Neural progenitor cell (in vitro differentiated cells): ENCODE results near the gene TTC24. TPM values are rescaled to one million over a fixed set of nuclear protein-coding genes. Genes with fewer than 3 reads are reported as not detected.

Source experiments
- DNase-seq: peaks from one replicate; pipeline ENCODE4 v3.0.0-alpha.2; 2016; ENCODE audit warnings: low spot score
- H2AFZ ChIP-seq: fragments of 200-600 bp; sonication (generic); replicated peaks from 2 replicates; pipeline ENCODE4 v1.6.1; 2016; ENCODE audit warnings: antibody characterized with exemption
- H3F3A ChIP-seq: fragments of 200-600 bp; sonication (generic); 2 replicates; pipeline ENCODE4 v1.6.1; 2016; ENCODE audit warnings: antibody characterized with exemption, low read depth
- H3K27ac ChIP-seq: fragments of 200-600 bp; sonication (generic); 2 replicates; pipeline ENCODE4 v1.5.1; 2016; ENCODE audit warnings: mild to moderate bottlenecking
- H3K27me3 ChIP-seq: fragments of 200-600 bp; sonication (generic); 2 replicates; pipeline ENCODE4 v1.6.1; 2016; ENCODE audit warnings: mild to moderate bottlenecking, moderate library complexity
- H3K36me3 ChIP-seq: fragments of 200-600 bp; sonication (generic); 2 replicates; pipeline ENCODE4 v1.5.1; 2016
- H3K4me1 ChIP-seq: fragments of 200-600 bp; sonication (generic); 2 replicates; pipeline ENCODE4 v1.6.1; 2016; ENCODE audit warnings: mixed run types
- H3K4me2 ChIP-seq: fragments of 200-600 bp; sonication (generic); 2 replicates; pipeline ENCODE4 v1.6.1; 2016
- H3K4me3 ChIP-seq: fragments of 200-600 bp; sonication (generic); 2 replicates; pipeline ENCODE4 v1.5.1; 2016
- H3K79me2 ChIP-seq: fragments of 200-600 bp; sonication (generic); 2 replicates; pipeline ENCODE4 v1.6.1; 2016; ENCODE audit warnings: low read depth
- H3K9ac ChIP-seq: fragments of 200-600 bp; sonication (generic); 2 replicates; pipeline ENCODE4 v1.6.1; 2016
- H3K9me3 ChIP-seq: fragments of 200-600 bp; sonication (generic); 2 replicates; pipeline ENCODE4 v1.5.1; 2016; ENCODE audit warnings: low read depth
- H4K20me1 ChIP-seq: fragments of 200-600 bp; sonication (generic); 2 replicates; pipeline ENCODE4 v1.6.1; 2016; ENCODE audit warnings: low read depth
- H3K27ac Mint-ChIP-seq: 3 replicates; pipeline ENCODE4 v1.8.0; 2021; ENCODE audit warnings: mixed read lengths
- H3K27me3 Mint-ChIP-seq: 2 replicates; pipeline ENCODE4 v1.8.0; 2022; ENCODE audit warnings: low read depth, mild to moderate bottlenecking, inconsistent platforms, moderate library complexity, mixed read lengths; ENCODE audit not compliant: insufficient read depth
- H3K36me3 Mint-ChIP-seq: 3 replicates; pipeline ENCODE4 v1.8.0; 2021; ENCODE audit warnings: mixed read lengths
- H3K4me1 Mint-ChIP-seq: 3 replicates; pipeline ENCODE4 v1.8.0; 2021; ENCODE audit warnings: mixed read lengths
- H3K4me3 Mint-ChIP-seq: 3 replicates; pipeline ENCODE4 v1.8.0; 2021; ENCODE audit warnings: mild to moderate bottlenecking, moderate library complexity, mixed read lengths
- H3K9me3 Mint-ChIP-seq: 3 replicates; pipeline ENCODE4 v1.8.0; 2020; ENCODE audit warnings: mixed read lengths
- CTCF ChIP-seq: fragments of 200-600 bp; sonication (generic); IDR thresholded peaks from 2 replicates; pipeline ENCODE4 v1.5.1; 2017; ENCODE audit warnings: antibody characterized with exemption, mild to moderate bottlenecking
- EZH2 ChIP-seq: fragments of 200-600 bp; sonication (generic); IDR thresholded peaks from 2 replicates; pipeline ENCODE4 v1.6.1; 2017; ENCODE audit warnings: antibody characterized with exemption, mild to moderate bottlenecking, moderate library complexity
- EZH2phosphoT487 ChIP-seq: fragments of 200-600 bp; sonication (generic); IDR thresholded peaks from 2 replicates; pipeline ENCODE4 v1.6.1; 2017; ENCODE audit warnings: antibody characterized with exemption
- total RNA-seq: library from RNA; depleted of rRNA; stranded (reverse); fragments of >200 nt; gene quantifications from 2 replicates; pipeline ENCODE4 v1.2.3, GENCODE V29; 2015; ENCODE audit warnings: low replicate concordance

The TTC24 gene
- total RNA-seq, 1 donor from 2014 or later: not detected

DNA sequence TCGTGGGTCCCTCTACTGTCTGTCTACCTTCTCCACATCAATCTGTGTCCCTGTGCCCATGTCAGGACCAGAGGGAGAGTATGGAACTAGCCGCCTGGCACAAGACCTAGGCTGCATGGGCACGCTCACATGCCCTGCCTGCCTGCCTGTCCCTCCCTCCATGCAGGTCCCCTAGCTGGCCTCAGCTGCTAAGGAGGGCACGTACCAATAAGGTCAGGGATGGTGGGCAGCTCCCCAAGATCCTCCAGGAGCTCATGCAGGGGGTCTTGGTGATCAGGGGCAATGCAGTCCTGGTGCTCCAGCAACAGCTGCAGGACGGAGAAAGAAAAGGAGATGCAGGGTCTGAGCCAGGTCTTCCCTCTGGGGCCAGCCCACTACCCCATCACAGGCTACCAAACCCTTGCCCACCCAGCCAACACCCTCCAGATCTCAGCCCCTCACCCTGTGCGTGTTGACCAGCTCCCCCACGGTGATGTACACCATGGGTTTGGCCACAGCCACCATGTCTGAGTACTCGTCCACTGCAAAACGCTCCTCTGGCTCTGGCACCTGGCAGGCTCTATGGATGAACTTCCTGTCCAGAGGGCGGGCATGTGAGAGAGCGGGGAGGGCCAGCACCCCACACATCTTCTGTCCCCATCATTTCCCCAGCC is 45.8 kb upstream of the TTC24 start:
- no peak overlapping the region for H3K4me3 ChIP-seq
- no peaks in the 10 kb centered on the region for H3K27me3 ChIP-seq
- Mint-ChIP-seq H3K27me3 (no peaks in the 10 kb centered on the region), H3K4me3 (no peak overlapping the region), H3K9me3 (no peaks in the 10 kb centered on the region), H3K36me3 (peaks cover 31% of the 10 kb centered on the region), H3K4me1 (no peaks in the 10 kb centered on the region), H3K27ac (no peak overlapping the region)
- no peak overlapping the region for H2AFZ ChIP-seq
- no peak overlapping the region for H3K4me2 ChIP-seq
- TF ChIP-seq EZH2: no peak
- no peak for TF ChIP-seq EZH2phosphoT487
- TF ChIP-seq CTCF: no peak
- no peaks in the 10 kb centered on the region for H3K9me3 ChIP-seq
- H3K79me2 ChIP-seq: no peaks in the 10 kb centered on the region
- no peak for DNase-seq
- H3K36me3 ChIP-seq: no peaks in the 10 kb centered on the region
- no peak overlapping the region for H3K9ac ChIP-seq
- no peaks in the 10 kb centered on the region for H3K4me1 ChIP-seq
- H3K27ac ChIP-seq: no peak overlapping the region
- no peaks in the 10 kb centered on the region for H3F3A ChIP-seq
- no peaks in the 10 kb centered on the region for H4K20me1 ChIP-seq

- Histone ChIP-seq H3K4me1 (no peaks in the 10 kb centered on the region), H4K20me1 (no peaks in the 10 kb centered on the region), H3K9ac (no peak overlapping the region), H3K27ac (no peak overlapping the region), H3K27me3 (no peaks in the 10 kb centered on the region), H3F3A (no peaks in the 10 kb centered on the region), H3K4me2 (no peak overlapping the region), H3K9me3 (no peaks in the 10 kb centered on the region), H3K36me3 (no peaks in the 10 kb centered on the region), H3K4me3 (no peak overlapping the region), H3K79me2 (no peaks in the 10 kb centered on the region), H2AFZ (no peak overlapping the region)
- Mint-ChIP-seq H3K27me3 (no peaks in the 10 kb centered on the region), H3K4me1 (no peaks in the 10 kb centered on the region), H3K36me3 (peaks cover 36% of the 10 kb centered on the region), H3K9me3 (no peaks in the 10 kb centered on the region), H3K27ac (no peak overlapping the region), H3K4me3 (no peak overlapping the region)
- no peak for TF ChIP-seq EZH2
- DNase-seq: no peak
Measured at GRCh38 chr1:156534424-156535060, 45.0 kb upstream of the TTC24 start.

DNA sequence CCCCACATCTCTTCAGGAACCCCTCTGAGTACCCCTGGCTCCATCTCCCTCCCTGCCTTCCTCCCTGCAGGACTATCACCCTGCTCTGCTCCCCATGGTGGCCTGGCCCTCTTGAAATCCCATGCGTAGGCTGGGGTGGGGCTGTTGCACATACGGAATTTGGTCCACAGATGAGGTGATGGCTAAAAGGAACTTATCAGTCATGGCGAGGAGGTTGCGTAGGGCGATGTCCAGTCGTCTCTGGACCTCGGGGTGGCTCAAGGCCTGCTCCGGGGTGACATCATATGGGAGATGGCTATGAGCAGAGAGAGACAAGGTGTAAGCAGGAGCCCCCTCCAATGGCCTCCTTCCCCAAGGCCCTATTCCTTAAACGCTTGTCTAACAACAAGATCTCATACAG is 42.5 kb upstream of the TTC24 start:
- H3K4me3 Mint-ChIP-seq: no peak overlapping the region
- no peak overlapping the region for H3K4me2 ChIP-seq
- no peaks in the 10 kb centered on the region for H3K9me3 Mint-ChIP-seq

More for the DNA sequence above, 42.5 kb upstream of the TTC24 start:
- no peak overlapping the region for H2AFZ ChIP-seq
- TF ChIP-seq EZH2 (no peak), EZH2phosphoT487 (no peak), CTCF (no peak)
- no peak overlapping the region for H3K4me3 ChIP-seq
- no peak overlapping the region for H3K9ac ChIP-seq
- H3K27ac ChIP-seq: no peak overlapping the region
- H3K9me3 ChIP-seq: no peaks in the 10 kb centered on the region
- no peaks in the 10 kb centered on the region for H3F3A ChIP-seq
- Mint-ChIP-seq H3K27ac (no peak overlapping the region), H3K36me3 (peaks cover 33% of the 10 kb centered on the region), H3K4me1 (no peaks in the 10 kb centered on the region), H3K27me3 (no peaks in the 10 kb centered on the region)
- no peaks in the 10 kb centered on the region for H4K20me1 ChIP-seq
- no peaks in the 10 kb centered on the region for H3K4me1 ChIP-seq
- no peaks in the 10 kb centered on the region for H3K36me3 ChIP-seq
- DNase-seq: no peak
- H3K27me3 ChIP-seq: no peaks in the 10 kb centered on the region
- no peaks in the 10 kb centered on the region for H3K79me2 ChIP-seq
